ENCODE results near the gene ISYNA1. TPM values are rescaled to one million over a fixed set of nuclear protein-coding genes. Genes with fewer than 3 reads are reported as not detected.

The ISYNA1 gene
- total RNA-seq, 1 donor from 2014 or later, result 6.3 TPM

- TF ChIP-seq, protein P1, sequence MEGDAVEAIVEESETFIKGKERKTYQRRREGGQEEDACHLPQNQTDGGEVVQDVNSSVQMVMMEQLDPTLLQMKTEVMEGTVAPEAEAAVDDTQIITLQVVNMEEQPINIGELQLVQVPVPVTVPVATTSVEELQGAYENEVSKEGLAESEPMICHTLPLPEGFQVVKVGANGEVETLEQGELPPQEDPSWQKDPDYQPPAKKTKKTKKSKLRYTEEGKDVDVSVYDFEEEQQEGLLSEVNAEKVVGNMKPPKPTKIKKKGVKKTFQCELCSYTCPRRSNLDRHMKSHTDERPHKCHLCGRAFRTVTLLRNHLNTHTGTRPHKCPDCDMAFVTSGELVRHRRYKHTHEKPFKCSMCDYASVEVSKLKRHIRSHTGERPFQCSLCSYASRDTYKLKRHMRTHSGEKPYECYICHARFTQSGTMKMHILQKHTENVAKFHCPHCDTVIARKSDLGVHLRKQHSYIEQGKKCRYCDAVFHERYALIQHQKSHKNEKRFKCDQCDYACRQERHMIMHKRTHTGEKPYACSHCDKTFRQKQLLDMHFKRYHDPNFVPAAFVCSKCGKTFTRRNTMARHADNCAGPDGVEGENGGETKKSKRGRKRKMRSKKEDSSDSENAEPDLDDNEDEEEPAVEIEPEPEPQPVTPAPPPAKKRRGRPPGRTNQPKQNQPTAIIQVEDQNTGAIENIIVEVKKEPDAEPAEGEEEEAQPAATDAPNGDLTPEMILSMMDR (IDR thresholded peaks at IDR 0.05), result no peak
- ATAC-seq (ENCODE audit: low read depth), result no peak
- Mint-ChIP-seq H3K36me3 (ENCODE audit: low read depth) (peaks cover 69% of the 10 kb centered on the region), H3K4me3 (no peak overlapping the region), H3K9me3 (no peaks in the 10 kb centered on the region), H3K27ac (no peak overlapping the region), H3K4me1 (no peaks in the 10 kb centered on the region), H3K27me3 (no peaks in the 10 kb centered on the region)
- intact Hi-C loops (cut with micrococcal nuclease), result loop anchor here (10.0 kb wide), 1 partner anchor 219 kb away; no protein-coding TSS in a partner anchor
- DNase-seq, result no peak
- ChIA-PET POLR2A (no interaction called here), CTCF (interaction anchor here (1.1 kb wide), 1 partner anchor 391 kb away, joined by 4 read pairs; no protein-coding TSS in a partner anchor)
These were observed 18.3 kb upstream of the ISYNA1 start for GRCh38 chr19:18456279-18456678.

DNA sequence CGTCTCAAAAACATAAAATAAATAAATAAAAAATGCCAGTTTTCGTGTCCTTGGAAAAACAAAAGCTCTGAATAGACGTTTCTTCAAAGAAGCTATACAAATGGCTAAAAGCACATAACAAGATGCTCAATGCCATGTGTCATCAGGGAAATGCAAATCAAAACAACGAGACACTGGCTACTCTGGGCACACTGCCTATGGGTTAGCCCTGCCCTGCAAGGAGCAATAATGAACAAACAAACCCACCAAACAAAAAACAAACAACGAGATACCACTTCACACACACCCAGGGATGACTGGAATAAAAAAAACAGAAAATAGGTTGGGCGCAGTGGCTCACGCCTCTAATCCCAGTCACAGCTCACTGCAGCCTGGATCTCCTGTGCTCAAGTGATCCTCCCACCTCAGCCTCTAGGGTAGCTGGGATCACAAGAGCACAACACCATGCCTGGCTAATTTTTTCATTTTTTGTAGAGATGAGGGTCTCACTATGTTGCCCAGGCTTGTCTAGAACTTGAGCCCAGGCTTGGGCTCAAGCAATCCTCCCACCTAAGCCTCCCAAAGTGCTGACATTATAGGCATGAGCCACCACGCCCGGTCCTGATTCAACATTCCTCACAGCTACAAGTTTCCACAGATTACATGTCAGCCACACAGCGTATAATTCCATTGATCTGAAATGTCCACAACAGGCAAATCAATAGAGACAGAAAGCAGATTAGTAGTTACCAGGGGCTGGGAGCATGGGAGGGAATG lies 15.5 kb upstream of the ISYNA1 start:
- Mint-ChIP-seq H3K4me3 (no peak overlapping the region), H3K36me3 (ENCODE audit: low read depth) (peaks cover 62% of the 10 kb centered on the region), H3K27ac (no peak overlapping the region), H3K27me3 (no peaks in the 10 kb centered on the region), H3K4me1 (peaks cover 5% of the 10 kb centered on the region), H3K9me3 (no peaks in the 10 kb centered on the region)
- TF ChIP-seq, protein P1 (IDR thresholded peaks at IDR 0.05), result no peak
- ATAC-seq (ENCODE audit: low read depth) (no peak), DNase-seq (no peak)
- ChIA-PET POLR2A (no interaction called here), CTCF (no interaction called here)
- intact Hi-C loops (cut with micrococcal nuclease), result loop anchor here (5.0 to 10.0 kb wide), 2 partner anchors 134 to 221 kb away; partner anchors contain the start of gene REX1BD

- Mint-ChIP-seq H3K4me3 (no peak overlapping the region), H3K27ac (no peak overlapping the region), H3K4me1 (peaks cover 5% of the 10 kb centered on the region), H3K27me3 (no peaks in the 10 kb centered on the region), H3K9me3 (no peaks in the 10 kb centered on the region), H3K36me3 (ENCODE audit: low read depth) (peaks cover 60% of the 10 kb centered on the region)
- ChIA-PET POLR2A (no interaction called here), CTCF (interaction anchor here (0.9 to 2.1 kb wide), 3 partner anchors 9 to 395 kb away, joined by 3 to 15 read pairs (median 5); no protein-coding TSS in a partner anchor)
- TF ChIP-seq, protein P1 (IDR thresholded peaks at IDR 0.05), result no peak
- ATAC-seq (ENCODE audit: low read depth) (no peak), DNase-seq (no peak)
- intact Hi-C loops (cut with micrococcal nuclease), result loop anchor here (5.0 to 10.0 kb wide), 2 partner anchors 135 to 222 kb away; partner anchors contain the start of gene REX1BD
These were observed 14.5 kb upstream of the ISYNA1 start for GRCh38 chr19:18452386-18452785.

DNA sequence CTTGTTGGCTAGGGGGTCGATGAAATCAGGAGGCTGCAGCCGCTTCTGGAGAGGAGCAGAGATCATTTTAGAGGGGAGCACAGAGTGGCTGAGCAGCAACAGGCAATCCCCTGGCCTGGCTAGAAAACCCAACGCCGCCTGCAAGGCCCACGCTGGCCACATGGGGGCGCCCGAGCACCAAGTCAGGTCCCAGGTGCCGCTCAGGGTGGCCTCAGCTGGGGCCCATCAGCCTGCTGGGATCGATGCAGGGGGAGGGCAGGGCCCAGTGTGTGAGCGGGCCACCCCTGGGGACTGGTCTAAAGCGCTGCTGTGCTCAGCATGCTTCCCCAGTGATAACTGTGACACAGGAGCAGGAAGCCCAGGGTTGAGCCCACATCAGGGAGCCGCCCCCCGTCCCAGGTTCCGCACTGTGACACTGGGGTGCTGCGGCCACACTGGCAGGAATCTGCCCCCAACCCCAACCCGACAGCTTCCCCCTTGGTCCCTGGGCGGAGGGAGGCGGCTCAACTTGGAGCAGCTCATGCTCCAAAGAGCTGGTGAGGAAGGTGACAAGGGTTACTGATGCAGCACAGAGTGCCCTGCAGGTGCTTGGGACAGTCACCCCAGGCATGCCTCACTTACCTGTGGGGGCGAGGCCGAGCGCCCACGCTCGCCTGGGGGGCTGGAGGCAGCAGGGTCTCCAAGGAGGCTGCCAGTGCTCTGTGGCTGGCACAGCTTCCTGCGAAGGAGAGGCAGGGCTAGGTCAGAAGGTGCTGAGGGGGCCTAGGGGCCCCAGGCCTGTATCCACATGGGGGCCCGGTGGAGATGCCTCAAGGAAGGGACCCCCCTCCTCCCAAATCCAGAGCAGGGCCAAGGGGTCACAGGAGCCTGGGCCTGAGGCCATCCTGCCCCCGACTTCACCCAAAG lies 13.3 kb upstream of the ISYNA1 start:
- Mint-ChIP-seq H3K27me3 (no peaks in the 10 kb centered on the region), H3K27ac (no peak overlapping the region), H3K4me1 (peaks cover 5% of the 10 kb centered on the region), H3K4me3 (no peak overlapping the region), H3K9me3 (no peaks in the 10 kb centered on the region), H3K36me3 (ENCODE audit: low read depth) (peaks cover 61% of the 10 kb centered on the region)
- TF ChIP-seq, protein P1 (IDR thresholded peaks at IDR 0.05), result peak; percentile 45
- intact Hi-C loops (cut with micrococcal nuclease), result loop anchor here (1.0 to 10.0 kb wide), 7 partner anchors 11 to 490 kb away; partner anchors contain the start of genes HOMER3 and REX1BD
- ChIA-PET POLR2A (interaction anchor here (0.6 to 1.0 kb wide), 3 partner anchors 11 to 138 kb away, joined by 3 to 9 read pairs (median 4); partner anchors contain the start of gene REX1BD), CTCF (interaction anchor here (0.6 to 2.1 kb wide), 15 partner anchors 10 to 468 kb away, joined by 3 to 15 read pairs (median 3); partner anchors contain the start of genes COPE, DDX49, REX1BD and SSBP4)
- DNase-seq, result peak; percentile 90
- peak; percentile 97 for ATAC-seq (ENCODE audit: low read depth)

All from activated B cell treated with CpG ODN at 0.5 μM for 24 hours (primary cell).